ENCODE results near the gene VEGFA. TPM values are rescaled to one million over a fixed set of nuclear protein-coding genes. Genes with fewer than 3 reads are reported as not detected.

Gene VEGFA
- total RNA-seq, 1 experiment from 2014 or later = 80.2 TPM

DNA sequence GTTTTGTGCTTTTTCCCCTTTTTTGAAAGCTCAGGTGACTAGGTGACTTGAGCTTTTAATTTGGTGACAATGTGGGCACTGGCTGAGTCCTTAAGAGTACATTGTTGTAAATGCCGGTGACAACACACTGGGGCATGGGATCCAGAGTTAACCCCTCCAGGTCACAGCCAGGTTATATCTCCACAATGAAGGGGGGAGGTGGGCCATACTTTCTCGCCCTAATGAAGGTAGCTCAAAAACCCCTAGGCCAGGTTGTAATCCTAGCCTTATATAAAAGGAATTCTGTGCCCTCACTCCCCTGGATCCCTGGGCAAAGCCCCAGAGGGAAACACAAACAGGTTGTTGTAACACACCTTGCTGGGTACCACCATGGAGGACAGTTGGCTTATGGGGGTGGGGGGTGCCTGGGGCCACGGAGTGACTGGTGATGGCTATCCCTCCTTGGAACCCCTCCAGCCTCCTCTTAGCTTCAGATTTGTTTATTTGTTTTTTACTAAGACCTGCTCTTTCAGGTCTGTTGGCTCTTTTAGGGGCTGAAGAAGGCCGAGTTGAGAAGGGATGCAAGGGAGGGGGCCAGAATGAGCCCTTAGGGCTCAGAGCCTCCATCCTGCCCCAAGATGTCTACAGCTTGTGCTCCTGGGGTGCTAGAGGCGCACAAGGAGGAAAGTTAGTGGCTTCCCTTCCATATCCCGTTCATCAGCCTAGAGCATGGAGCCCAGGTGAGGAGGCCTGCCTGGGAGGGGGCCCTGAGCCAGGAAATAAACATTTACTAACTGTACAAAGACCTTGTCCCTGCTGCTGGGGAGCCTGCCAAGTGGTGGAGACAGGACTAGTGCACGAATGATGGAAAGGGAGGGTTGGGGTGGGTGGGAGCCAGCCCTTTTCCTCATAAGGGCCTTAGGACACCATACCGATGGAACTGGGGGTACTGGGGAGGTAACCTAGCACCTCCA, 2.2 kb upstream of the VEGFA start:
- H3K27me3 ChIP-seq (replicated peaks) = no peaks in the 10 kb centered on the region; the same call in 1 of the 2 replicates
- DNase-seq (ENCODE audit: low read depth in 1 of 2, low spot score in 2 of 2) = no peak
- peaks cover 26% of the 10 kb centered on the region for H3K36me3 ChIP-seq
- peaks cover 32% of the 10 kb centered on the region for H3K4me1 ChIP-seq (replicated peaks)
- H3K9me3 ChIP-seq (replicated peaks) = no peaks in the 10 kb centered on the region
- H3K27ac ChIP-seq = no peak overlapping the region
- no peak overlapping the region for H3K4me3 ChIP-seq

DNA sequence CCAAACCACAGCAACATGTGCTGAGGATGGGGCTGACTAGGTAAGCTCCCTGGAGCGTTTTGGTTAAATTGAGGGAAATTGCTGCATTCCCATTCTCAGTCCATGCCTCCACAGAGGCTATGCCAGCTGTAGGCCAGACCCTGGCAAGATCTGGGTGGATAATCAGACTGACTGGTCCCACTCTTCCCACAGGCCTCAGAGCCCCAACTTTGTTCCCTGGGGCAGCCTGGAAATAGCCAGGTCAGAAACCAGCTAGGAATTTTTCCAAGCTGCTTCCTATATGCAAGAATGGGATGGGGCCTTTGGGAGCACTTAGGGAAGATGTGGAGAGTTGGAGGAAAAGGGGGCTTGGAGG, 1.5 kb upstream of the VEGFA start:
- Histone ChIP-seq H3K27me3 (replicated peaks) (no peaks in the 10 kb centered on the region; the same call in 1 of the 2 replicates), H3K36me3 (peaks cover 33% of the 10 kb centered on the region), H3K9me3 (replicated peaks) (no peaks in the 10 kb centered on the region), H3K4me3 (no peak overlapping the region), H3K4me1 (replicated peaks) (peaks cover 38% of the 10 kb centered on the region), H3K27ac (no peak overlapping the region)
- DNase-seq (ENCODE audit: low read depth in 1 of 2, low spot score in 2 of 2) = no peak

DNA sequence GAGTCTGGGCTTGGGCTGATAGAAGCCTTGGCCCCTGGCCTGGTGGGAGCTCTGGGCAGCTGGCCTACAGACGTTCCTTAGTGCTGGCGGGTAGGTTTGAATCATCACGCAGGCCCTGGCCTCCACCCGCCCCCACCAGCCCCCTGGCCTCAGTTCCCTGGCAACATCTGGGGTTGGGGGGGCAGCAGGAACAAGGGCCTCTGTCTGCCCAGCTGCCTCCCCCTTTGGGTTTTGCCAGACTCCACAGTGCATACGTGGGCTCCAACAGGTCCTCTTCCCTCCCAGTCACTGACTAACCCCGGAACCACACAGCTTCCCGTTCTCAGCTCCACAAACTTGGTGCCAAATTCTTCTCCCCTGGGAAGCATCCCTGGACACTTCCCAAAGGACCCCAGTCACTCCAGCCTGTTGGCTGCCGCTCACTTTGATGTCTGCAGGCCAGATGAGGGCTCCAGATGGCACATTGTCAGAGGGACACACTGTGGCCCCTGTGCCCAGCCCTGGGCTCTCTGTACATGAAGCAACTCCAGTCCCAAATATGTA, 957 bp upstream of the VEGFA start:
- H3K4me1 ChIP-seq (replicated peaks) = peaks cover 44% of the 10 kb centered on the region
- no peaks in the 10 kb centered on the region for H3K9me3 ChIP-seq (replicated peaks)
- no peak overlapping the region for H3K27ac ChIP-seq
- H3K36me3 ChIP-seq = peaks cover 38% of the 10 kb centered on the region
- H3K4me3 ChIP-seq = no peak overlapping the region
- no peak for DNase-seq (ENCODE audit: low read depth in 1 of 2, low spot score in 2 of 2)
- H3K27me3 ChIP-seq (replicated peaks) = no peaks in the 10 kb centered on the region; the same call in 1 of the 2 replicates

DNA sequence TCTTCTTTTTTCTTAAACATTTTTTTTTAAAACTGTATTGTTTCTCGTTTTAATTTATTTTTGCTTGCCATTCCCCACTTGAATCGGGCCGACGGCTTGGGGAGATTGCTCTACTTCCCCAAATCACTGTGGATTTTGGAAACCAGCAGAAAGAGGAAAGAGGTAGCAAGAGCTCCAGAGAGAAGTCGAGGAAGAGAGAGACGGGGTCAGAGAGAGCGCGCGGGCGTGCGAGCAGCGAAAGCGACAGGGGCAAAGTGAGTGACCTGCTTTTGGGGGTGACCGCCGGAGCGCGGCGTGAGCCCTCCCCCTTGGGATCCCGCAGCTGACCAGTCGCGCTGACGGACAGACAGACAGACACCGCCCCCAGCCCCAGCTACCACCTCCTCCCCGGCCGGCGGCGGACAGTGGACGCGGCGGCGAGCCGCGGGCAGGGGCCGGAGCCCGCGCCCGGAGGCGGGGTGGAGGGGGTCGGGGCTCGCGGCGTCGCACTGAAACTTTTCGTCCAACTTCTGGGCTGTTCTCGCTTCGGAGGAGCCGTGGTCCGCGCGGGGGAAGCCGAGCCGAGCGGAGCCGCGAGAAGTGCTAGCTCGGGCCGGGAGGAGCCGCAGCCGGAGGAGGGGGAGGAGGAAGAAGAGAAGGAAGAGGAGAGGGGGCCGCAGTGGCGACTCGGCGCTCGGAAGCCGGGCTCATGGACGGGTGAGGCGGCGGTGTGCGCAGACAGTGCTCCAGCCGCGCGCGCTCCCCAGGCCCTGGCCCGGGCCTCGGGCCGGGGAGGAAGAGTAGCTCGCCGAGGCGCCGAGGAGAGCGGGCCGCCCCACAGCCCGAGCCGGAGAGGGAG, 580 bp downstream of the VEGFA start:
- H3K4me3 ChIP-seq = peak overlapping the region; percentile 84
- DNase-seq (ENCODE audit: low read depth in 1 of 2, low spot score in 2 of 2) = peak; percentile 57 to 68
- H3K27me3 ChIP-seq (replicated peaks) = no peaks in the 10 kb centered on the region; the same call in 1 of the 2 replicates
- no peaks in the 10 kb centered on the region for H3K9me3 ChIP-seq (replicated peaks)
- H3K36me3 ChIP-seq = peaks cover 54% of the 10 kb centered on the region
- H3K27ac ChIP-seq = peak overlapping the region; percentile 15; the same call in 1 of the 2 replicates
- H3K4me1 ChIP-seq (replicated peaks) = peaks cover 53% of the 10 kb centered on the region

DNA sequence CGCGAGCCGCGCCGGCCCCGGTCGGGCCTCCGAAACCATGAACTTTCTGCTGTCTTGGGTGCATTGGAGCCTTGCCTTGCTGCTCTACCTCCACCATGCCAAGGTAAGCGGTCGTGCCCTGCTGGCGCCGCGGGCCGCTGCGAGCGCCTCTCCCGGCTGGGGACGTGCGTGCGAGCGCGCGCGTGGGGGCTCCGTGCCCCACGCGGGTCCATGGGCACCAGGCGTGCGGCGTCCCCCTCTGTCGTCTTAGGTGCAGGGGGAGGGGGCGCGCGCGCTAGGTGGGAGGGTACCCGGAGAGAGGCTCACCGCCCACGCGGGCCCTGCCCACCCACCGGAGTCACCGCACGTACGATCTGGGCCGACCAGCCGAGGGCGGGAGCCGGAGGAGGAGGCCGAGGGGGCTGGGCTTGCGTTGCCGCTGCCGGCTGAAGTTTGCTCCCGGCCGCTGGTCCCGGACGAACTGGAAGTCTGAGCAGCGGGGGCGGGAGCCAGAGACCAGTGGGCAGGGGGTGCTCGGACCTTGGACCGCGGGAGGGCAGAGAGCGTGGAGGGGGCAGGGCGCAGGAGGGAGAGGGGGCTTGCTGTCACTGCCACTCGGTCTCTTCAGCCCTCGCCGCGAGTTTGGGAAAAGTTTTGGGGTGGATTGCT, 1.3 kb downstream of the VEGFA start:
- H3K4me1 ChIP-seq (replicated peaks) = peaks cover 54% of the 10 kb centered on the region
- peak overlapping the region; percentile 15; the same call in 1 of the 2 replicates for H3K27ac ChIP-seq
- DNase-seq (ENCODE audit: low read depth in 1 of 2, low spot score in 2 of 2) = peak; percentile 57
- peaks cover 60% of the 10 kb centered on the region for H3K36me3 ChIP-seq
- H3K9me3 ChIP-seq (replicated peaks) = no peaks in the 10 kb centered on the region
- no peaks in the 10 kb centered on the region; the same call in 1 of the 2 replicates for H3K27me3 ChIP-seq (replicated peaks)
- peak overlapping the region; percentile 84 for H3K4me3 ChIP-seq

DNA sequence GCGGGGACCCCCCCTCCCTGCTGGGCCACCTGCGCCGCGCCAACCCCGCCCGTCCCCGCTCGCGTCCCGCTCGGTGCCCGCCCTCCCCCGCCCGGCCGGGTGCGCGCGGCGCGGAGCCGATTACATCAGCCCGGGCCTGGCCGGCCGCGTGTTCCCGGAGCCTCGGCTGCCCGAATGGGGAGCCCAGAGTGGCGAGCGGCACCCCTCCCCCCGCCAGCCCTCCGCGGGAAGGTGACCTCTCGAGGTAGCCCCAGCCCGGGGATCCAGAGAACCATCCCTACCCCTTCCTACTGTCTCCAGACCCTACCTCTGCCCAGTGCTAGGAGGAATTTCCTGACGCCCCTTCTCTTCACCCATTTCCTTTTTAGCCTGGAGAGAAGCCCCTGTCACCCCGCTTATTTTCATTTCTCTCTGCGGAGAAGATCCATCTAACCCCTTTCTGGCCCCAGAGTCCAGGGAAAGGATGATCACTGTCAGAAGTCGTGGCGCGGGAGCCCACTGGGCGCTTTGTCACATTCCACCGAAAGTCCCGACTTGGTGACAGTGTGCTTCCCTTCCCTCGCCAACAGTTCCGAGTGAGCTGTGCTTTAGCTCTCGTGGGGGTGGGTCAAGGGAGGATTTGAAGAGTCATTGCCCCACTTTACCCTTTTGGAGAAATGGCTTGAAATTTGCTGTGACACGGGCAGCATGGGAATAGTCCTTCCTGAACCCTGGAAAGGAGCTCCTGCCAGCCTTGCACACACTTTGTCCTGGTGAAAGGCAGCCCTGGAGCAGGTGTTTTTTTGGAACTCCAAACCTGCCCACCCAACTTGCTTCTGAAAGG, 2.1 kb downstream of the VEGFA start:
- Histone ChIP-seq H3K36me3 (peaks cover 67% of the 10 kb centered on the region), H3K4me1 (replicated peaks) (peaks cover 54% of the 10 kb centered on the region), H3K27me3 (replicated peaks) (no peaks in the 10 kb centered on the region; the same call in 1 of the 2 replicates), H3K27ac (peak overlapping the region; percentile 14; the same call in 1 of the 2 replicates), H3K4me3 (peak overlapping the region; percentile 84), H3K9me3 (replicated peaks) (no peaks in the 10 kb centered on the region)
- DNase-seq (ENCODE audit: low read depth in 1 of 2, low spot score in 2 of 2) = peak; percentile 36 to 59

DNA sequence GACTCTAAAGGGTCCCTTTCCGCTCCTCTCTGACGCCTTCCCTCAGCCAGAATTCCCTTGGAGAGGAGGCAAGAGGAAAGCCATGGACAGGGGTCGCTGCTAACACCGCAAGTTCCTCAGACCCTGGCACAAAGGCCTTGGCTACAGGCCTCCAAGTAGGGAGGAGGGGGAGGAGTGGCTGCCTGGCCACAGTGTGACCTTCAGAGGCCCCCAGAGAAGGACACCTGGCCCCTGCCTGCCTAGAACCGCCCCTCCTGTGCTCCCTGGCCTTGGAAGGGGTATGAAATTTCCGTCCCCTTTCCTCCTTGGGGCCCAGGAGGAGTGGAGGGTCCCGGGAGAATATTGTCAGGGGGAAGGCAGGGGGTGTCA, 2.7 kb downstream of the VEGFA start:
- H3K27ac ChIP-seq = no peak overlapping the region
- H3K27me3 ChIP-seq (replicated peaks) = no peaks in the 10 kb centered on the region; the same call in 1 of the 2 replicates
- H3K36me3 ChIP-seq = peaks cover 73% of the 10 kb centered on the region
- no peak for DNase-seq (ENCODE audit: low read depth in 1 of 2, low spot score in 2 of 2)
- H3K4me1 ChIP-seq (replicated peaks) = peaks cover 54% of the 10 kb centered on the region
- H3K4me3 ChIP-seq = peak overlapping the region; percentile 84
- H3K9me3 ChIP-seq (replicated peaks) = no peaks in the 10 kb centered on the region

DNA sequence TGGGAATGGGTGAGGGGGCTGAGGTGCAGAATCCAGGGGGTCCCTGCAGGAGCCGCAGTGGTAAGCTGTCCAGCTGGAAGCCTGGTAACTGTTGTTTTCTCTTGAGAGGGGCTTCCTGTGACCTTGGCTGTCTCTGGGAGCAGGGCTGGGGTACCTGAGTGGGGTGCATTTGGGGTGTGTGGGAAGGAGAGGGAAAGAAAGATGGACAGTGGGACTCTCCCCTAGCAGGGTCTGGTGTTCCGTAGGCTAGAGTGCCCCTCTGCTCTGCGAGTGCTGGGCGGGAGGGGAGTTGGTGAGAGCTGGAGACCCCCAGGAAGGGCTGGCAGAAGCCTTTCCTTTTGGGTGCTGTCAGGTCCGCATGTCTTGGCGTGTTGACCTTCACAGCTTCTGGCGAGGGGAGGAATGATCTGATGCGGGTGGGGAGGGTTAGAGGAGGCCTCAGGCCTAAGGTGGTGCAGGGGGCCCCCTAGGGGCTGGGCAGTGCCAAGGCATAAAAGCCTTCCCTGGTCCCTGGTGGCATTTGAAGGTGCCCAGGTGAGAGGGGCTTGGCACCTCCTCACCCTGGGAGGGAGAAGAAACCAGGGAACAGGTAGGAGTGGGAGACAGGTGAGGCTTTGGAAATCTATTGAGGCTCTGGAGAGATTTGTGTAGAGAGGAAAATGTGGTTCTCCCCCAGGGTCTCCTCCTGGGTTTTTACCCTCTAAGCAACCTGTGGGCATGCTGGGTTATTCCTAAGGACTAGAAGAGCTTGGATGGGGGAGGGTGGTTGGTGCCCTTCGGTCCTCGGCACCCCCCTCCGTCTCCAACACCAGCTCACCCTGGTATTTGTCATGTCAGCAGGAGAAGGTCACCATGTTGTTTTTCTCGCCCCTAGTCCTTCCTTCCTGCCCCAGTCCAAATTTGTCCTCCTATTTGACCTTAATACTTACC, 3.3 kb downstream of the VEGFA start:
- no peaks in the 10 kb centered on the region for H3K9me3 ChIP-seq (replicated peaks)
- no peaks in the 10 kb centered on the region; the same call in 1 of the 2 replicates for H3K27me3 ChIP-seq (replicated peaks)
- H3K4me3 ChIP-seq = peak overlapping the region; percentile 84
- H3K4me1 ChIP-seq (replicated peaks) = peaks cover 54% of the 10 kb centered on the region
- peaks cover 79% of the 10 kb centered on the region for H3K36me3 ChIP-seq
- peak; percentile 60 to 69 for DNase-seq (ENCODE audit: low read depth in 1 of 2, low spot score in 2 of 2)
- H3K27ac ChIP-seq = no peak overlapping the region

DNA sequence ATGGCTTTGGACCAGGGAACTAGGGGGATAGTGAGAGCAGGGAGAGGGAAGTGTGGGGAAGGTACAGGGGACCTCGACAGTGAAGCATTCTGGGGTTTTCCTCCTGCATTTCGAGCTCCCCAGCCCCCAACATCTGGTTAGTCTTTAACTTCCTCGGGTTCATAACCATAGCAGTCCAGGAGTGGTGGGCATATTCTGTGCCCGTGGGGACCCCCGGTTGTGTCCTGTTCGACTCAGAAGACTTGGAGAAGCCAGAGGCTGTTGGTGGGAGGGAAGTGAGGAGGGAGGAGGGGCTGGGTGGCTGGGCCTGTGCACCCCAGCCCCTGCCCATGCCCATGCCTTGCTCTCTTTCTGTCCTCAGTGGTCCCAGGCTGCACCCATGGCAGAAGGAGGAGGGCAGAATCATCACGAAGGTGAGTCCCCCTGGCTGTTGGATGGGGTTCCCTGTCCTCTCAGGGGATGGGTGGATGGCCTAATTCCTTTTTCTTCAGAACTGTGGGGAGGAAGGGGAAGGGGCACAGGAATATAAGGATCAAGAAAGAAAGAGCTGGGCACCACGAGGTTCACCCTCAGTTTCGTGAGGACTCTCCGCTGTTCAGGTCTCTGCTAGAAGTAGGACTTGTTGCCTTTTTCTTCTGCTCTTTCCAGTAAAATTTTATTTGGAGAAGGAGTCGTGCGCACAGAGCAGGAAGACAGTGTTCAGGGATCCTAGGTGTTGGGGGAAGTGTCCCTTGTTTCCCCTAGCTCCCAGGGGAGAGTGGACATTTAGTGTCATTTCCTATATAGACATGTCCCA, 4.2 kb downstream of the VEGFA start:
- H3K4me1 ChIP-seq (replicated peaks) = peaks cover 54% of the 10 kb centered on the region
- H3K36me3 ChIP-seq = peaks cover 88% of the 10 kb centered on the region
- DNase-seq (ENCODE audit: low read depth in 1 of 2, low spot score in 2 of 2) = peak in 1 of 2 experiments; percentile 19
- peak overlapping the region; percentile 84 for H3K4me3 ChIP-seq
- H3K27ac ChIP-seq = no peak overlapping the region
- no peaks in the 10 kb centered on the region; the same call in 1 of the 2 replicates for H3K27me3 ChIP-seq (replicated peaks)
- H3K9me3 ChIP-seq (replicated peaks) = no peaks in the 10 kb centered on the region

DNA sequence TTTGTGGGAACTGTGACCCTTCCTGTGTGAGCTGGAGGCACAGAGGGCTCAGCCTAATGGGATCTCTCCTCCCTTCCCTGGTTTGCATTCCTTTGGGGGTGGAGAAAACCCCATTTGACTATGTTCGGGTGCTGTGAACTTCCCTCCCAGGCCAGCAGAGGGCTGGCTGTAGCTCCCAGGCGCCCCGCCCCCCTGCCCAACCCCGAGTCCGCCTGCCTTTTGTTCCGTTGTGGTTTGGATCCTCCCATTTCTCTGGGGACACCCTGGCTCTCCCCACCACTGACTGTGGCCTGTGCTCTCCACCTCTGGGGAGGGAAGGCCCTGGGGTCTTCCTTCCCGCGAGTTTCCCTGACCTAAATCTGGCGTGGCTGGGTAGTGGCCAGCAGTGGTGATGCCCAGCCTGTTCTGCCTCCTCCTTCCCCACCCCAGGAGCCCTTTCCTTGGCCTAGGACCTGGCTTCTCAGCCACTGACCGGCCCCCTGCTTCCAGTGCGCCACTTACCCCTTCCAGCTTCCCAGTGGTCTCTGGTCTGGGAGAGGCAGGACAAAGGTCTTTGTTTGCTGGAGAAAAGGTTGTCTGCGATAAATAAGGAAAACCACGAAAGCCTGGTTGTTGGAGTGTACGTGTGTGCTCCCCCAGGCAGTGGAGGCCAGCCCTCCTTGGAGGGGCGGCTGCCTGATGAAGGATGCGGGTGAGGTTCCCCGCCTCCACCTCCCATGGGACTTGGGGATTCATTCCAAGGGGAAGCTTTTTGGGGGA, 4.9 kb downstream of the VEGFA start:
- Histone ChIP-seq H3K27me3 (replicated peaks) (no peaks in the 10 kb centered on the region; the same call in 1 of the 2 replicates), H3K9me3 (replicated peaks) (no peaks in the 10 kb centered on the region), H3K27ac (no peak overlapping the region), H3K4me3 (0 out of 2 replicates have a peak overlapping the region, but pooled peaks have one; percentile 84), H3K36me3 (peaks cover 96% of the 10 kb centered on the region), H3K4me1 (replicated peaks) (peaks cover 46% of the 10 kb centered on the region)
- DNase-seq (ENCODE audit: low read depth in 1 of 2, low spot score in 2 of 2) = peak; percentile 83

All from SJSA1 (cell line).